ENCODE measurements around the gene CDS2. TPM values are rescaled to one million over a fixed set of nuclear protein-coding genes. Genes with fewer than 3 reads are reported as not detected.

The CDS2 gene
- total and polyA plus RNA-seq, 10 of the 15 experiments (the other 5 are each of a cell fraction or from before 2014, with no cell fraction given): 11.5 to 94.7 (median 23.1) TPM

DNA sequence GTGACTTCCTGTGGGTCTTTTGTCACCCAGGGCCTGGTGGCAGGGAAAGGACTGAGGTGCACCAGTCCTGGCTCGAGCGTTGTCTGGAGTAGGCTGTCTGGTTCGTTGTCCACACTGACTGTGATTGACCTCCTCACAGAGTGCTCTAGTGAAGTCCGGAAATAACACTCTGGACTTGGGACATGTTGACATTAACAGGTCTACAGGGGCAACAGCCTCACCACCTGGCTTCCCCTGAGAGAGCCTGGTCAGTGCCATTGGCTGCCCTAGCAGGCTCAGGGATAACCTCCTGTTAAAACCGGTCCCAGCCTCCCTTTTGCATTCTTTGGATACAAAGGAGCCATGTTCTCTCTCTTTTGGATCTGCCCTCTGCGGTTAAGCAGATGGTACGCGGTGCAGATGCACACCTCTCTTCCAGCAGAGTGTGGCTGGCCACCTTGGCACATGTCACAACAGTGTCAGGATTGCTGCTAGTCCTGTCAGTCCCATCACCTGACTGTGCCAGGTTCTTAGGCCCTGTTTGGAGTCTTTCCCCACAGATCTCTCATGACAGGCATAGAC lies 46.2 kb downstream of the CDS2 start (continued):
- no peak for TF ChIP-seq STAT3 (IDR thresholded peaks at IDR 0.05; ENCODE audit: low read depth, low read length)

DNA sequence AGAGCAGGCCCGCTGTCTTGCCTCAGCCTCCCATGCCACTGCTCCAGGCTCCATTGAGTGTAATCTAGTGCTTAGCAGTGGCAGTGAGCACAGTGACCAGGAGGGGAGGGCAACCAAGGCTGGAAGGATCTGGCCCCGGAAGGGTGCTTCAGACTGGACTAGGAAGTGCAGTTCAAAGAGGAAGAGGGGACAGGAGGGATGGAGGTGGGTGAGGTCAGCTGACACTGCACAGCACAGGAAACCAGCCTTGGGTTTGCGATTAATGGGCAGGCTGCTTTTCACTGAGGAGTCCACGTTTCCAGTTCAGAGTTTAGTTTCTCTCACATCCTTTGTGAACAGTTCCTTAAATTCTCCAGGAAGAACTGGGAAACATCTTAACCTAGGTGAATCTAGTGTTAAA lies 46.9 kb downstream of the CDS2 start:
- H3K79me2 ChIP-seq (ENCODE audit: control insufficient read depth, insufficient read depth, low read length): peaks cover 9% of the 10 kb centered on the region
- intact Hi-C loops (cut with micrococcal nuclease; ENCODE audit: unreplicated experiment) (loop anchor here (2.0 kb wide), 1 partner anchor 19 kb away; no protein-coding TSS in a partner anchor), in situ Hi-C loops (cut with MboI) (no loop called here)
- TF ChIP-seq SMAD5 (IDR thresholded peaks at IDR 0.05; ENCODE audit: low read depth): no peak
- TF ChIP-seq NFXL1 (IDR thresholded peaks at IDR 0.05; ENCODE audit: borderline replicate concordance): no peak
- no peak for TF ChIP-seq RAD21 (IDR thresholded peaks at IDR 0.05; ENCODE audit: insufficient read depth, low read depth, low read length)
- no peak for TF ChIP-seq HCFC1 (IDR thresholded peaks at IDR 0.05; ENCODE audit: low read length)
- no peak overlapping the region for H3K9ac ChIP-seq (ENCODE audit: control insufficient read depth, insufficient read depth, low read length)
- POLR2A ChIA-PET: no interaction called here
- no peaks in the 10 kb centered on the region for H3K27me3 ChIP-seq (replicated peaks in 1 of 2; ENCODE audit: control insufficient read depth in 2 of 2, insufficient read depth in 2 of 2, low read length in 1 of 2)
- ATAC-seq: no peak
- peaks cover 39% of the 10 kb centered on the region for H3K4me1 ChIP-seq (ENCODE audit: control insufficient read depth, insufficient read depth, low read length)
- 73% methylated on average over 4 of the region's 4 CpGs for WGBS (ENCODE audit: insufficient coverage, insufficient replicate concordance, low lambda C conversion rate, missing lambda C conversion rate)
- BruUV-seq (replicated peaks): no TSS peak
- no peak for DNase-seq (ENCODE audit: low read depth, low spot score)
- H3K4me2 ChIP-seq (ENCODE audit: control insufficient read depth, insufficient read depth): no peak overlapping the region
- no peak overlapping the region for H3K4me3 ChIP-seq
- SMC1A ChIA-PET (ENCODE audit: uncharacterized antibody, unreplicated experiment): interaction anchor here (0.7 to 2.7 kb wide), 5 partner anchors 10 to 47 kb away, joined by 3 to 15 read pairs (median 3); partner anchors contain the start of gene CDS2
- no peak overlapping the region for H3K27ac ChIP-seq (ENCODE audit: control insufficient read depth, insufficient read depth)
- CTCF ChIA-PET: interaction anchor here (1.1 to 1.7 kb wide), 2 partner anchors 12 to 47 kb away, joined by 3 to 7 read pairs; partner anchors contain the start of gene CDS2
- RAD21 ChIA-PET (ENCODE audit: unreplicated experiment): interaction anchor here (2.6 kb wide), 1 partner anchor 18 kb away, joined by 6 read pairs; no protein-coding TSS in a partner anchor
- H3K9me3 ChIP-seq (replicated peaks; ENCODE audit: control insufficient read depth, insufficient read depth, low read length): no peaks in the 10 kb centered on the region
- H4K20me1 ChIP-seq (ENCODE audit: control insufficient read depth, insufficient read depth): no peaks in the 10 kb centered on the region; the same call in 1 of the 2 replicates
- peaks cover 8 to 9% of the 10 kb centered on the region in 2 experiments; a peak in 2 of 4 replicates for H3K36me3 ChIP-seq (ENCODE audit: control insufficient read depth in 2 of 2, insufficient read depth in 2 of 2, low read length in 1 of 2)
- no peak for FAIRE-seq
- H2AFZ ChIP-seq (ENCODE audit: control insufficient read depth, low read depth, low read length): no peak overlapping the region

DNA sequence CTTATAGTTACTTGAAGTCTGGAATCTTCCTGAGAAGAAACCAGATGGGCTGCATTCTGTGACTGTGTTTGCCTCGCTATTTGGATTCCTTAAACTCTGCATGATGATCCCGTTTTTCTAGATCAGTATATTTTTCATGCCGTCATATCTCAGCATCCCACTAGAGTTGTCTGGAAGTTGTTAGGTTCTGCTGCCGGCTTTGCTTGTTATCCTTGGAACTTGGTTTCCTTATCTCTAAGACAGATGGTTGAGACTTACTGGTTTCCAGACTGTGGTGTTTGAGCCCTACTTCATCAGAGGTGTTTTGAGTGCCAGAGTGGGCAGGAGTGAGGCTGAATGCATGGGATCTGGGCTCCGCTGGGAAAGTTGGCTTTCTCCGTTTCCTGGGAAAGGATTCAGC lies 50.3 kb downstream of the CDS2 start:
- BruUV-seq (replicated peaks): no TSS peak
- Histone ChIP-seq H3K9me3 (replicated peaks; ENCODE audit: control insufficient read depth, insufficient read depth, low read length) (no peaks in the 10 kb centered on the region), H3K27ac (ENCODE audit: control insufficient read depth, insufficient read depth) (no peak overlapping the region), H3K27me3 (replicated peaks in 1 of 2; ENCODE audit: control insufficient read depth in 2 of 2, insufficient read depth in 2 of 2, low read length in 1 of 2) (no peaks in the 10 kb centered on the region), H3K4me3 (no peak overlapping the region), H3K36me3 (ENCODE audit: control insufficient read depth in 2 of 2, insufficient read depth in 2 of 2, low read length in 1 of 2) (peaks cover 8 to 9% of the 10 kb centered on the region in 2 experiments; a peak in 3 of 4 replicates), H3K9ac (ENCODE audit: control insufficient read depth, insufficient read depth, low read length) (no peak overlapping the region), H3K4me2 (ENCODE audit: control insufficient read depth, insufficient read depth) (no peak overlapping the region), H2AFZ (ENCODE audit: control insufficient read depth, low read depth, low read length) (no peak overlapping the region), H3K79me2 (ENCODE audit: control insufficient read depth, insufficient read depth, low read length) (no peaks in the 10 kb centered on the region), H4K20me1 (ENCODE audit: control insufficient read depth, insufficient read depth) (no peaks in the 10 kb centered on the region; the same call in 1 of the 2 replicates), H3K4me1 (ENCODE audit: control insufficient read depth, insufficient read depth, low read length) (peaks cover 10% of the 10 kb centered on the region)
- ATAC-seq (no peak), DNase-seq (ENCODE audit: low read depth, low spot score) (no peak), FAIRE-seq (no peak)
- ChIA-PET CTCF (no interaction called here), POLR2A (no interaction called here), SMC1A (ENCODE audit: uncharacterized antibody, unreplicated experiment) (no interaction called here), RAD21 (ENCODE audit: unreplicated experiment) (no interaction called here)
- in situ Hi-C loops (cut with MboI) (no loop called here), intact Hi-C loops (cut with micrococcal nuclease; ENCODE audit: unreplicated experiment) (no loop called here)
- WGBS (ENCODE audit: insufficient coverage, insufficient replicate concordance, low lambda C conversion rate, missing lambda C conversion rate): 97% methylated on average over 6 of the region's 6 CpGs
- no peak for TF ChIP-seq KLF5 (IDR thresholded peaks at IDR 0.05; ENCODE audit: partially characterized antibody)
- TF ChIP-seq PAX8 (IDR thresholded peaks at IDR 0.05): no peak
- TF ChIP-seq, protein P1, sequence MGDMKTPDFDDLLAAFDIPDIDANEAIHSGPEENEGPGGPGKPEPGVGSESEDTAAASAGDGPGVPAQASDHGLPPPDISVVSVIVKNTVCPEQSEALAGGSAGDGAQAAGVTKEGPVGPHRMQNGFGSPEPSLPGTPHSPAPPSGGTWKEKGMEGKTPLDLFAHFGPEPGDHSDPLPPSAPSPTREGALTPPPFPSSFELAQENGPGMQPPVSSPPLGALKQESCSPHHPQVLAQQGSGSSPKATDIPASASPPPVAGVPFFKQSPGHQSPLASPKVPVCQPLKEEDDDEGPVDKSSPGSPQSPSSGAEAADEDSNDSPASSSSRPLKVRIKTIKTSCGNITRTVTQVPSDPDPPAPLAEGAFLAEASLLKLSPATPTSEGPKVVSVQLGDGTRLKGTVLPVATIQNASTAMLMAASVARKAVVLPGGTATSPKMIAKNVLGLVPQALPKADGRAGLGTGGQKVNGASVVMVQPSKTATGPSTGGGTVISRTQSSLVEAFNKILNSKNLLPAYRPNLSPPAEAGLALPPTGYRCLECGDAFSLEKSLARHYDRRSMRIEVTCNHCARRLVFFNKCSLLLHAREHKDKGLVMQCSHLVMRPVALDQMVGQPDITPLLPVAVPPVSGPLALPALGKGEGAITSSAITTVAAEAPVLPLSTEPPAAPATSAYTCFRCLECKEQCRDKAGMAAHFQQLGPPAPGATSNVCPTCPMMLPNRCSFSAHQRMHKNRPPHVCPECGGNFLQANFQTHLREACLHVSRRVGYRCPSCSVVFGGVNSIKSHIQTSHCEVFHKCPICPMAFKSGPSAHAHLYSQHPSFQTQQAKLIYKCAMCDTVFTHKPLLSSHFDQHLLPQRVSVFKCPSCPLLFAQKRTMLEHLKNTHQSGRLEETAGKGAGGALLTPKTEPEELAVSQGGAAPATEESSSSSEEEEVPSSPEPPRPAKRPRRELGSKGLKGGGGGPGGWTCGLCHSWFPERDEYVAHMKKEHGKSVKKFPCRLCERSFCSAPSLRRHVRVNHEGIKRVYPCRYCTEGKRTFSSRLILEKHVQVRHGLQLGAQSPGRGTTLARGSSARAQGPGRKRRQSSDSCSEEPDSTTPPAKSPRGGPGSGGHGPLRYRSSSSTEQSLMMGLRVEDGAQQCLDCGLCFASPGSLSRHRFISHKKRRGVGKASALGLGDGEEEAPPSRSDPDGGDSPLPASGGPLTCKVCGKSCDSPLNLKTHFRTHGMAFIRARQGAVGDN (IDR thresholded peaks at IDR 0.05): no peak
- no peak for TF ChIP-seq ZBED1 (IDR thresholded peaks at IDR 0.05; ENCODE audit: borderline replicate concordance)
- TF ChIP-seq, protein P2, sequence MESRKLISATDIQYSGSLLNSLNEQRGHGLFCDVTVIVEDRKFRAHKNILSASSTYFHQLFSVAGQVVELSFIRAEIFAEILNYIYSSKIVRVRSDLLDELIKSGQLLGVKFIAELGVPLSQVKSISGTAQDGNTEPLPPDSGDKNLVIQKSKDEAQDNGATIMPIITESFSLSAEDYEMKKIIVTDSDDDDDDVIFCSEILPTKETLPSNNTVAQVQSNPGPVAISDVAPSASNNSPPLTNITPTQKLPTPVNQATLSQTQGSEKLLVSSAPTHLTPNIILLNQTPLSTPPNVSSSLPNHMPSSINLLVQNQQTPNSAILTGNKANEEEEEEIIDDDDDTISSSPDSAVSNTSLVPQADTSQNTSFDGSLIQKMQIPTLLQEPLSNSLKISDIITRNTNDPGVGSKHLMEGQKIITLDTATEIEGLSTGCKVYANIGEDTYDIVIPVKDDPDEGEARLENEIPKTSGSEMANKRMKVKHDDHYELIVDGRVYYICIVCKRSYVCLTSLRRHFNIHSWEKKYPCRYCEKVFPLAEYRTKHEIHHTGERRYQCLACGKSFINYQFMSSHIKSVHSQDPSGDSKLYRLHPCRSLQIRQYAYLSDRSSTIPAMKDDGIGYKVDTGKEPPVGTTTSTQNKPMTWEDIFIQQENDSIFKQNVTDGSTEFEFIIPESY (IDR thresholded peaks at IDR 0.05): no peak
- TF ChIP-seq SMAD5 (IDR thresholded peaks at IDR 0.05; ENCODE audit: low read depth): no peak

Data from GM12878 (cell line).